Measurements from ENCODE around the gene KIAA0586. TPM values are rescaled to one million over a fixed set of nuclear protein-coding genes. Genes with fewer than 3 reads are reported as not detected.
A peak's percentile ranks its signal among the peaks of the same experiment; 100 is the strongest.

Gene KIAA0586
- total and polyA plus RNA-seq, 10 of the 15 experiments (the other 5 are each of a cell fraction or from before 2014, with no cell fraction given) = 7.1 to 27.6 (median 19.1) TPM

DNA sequence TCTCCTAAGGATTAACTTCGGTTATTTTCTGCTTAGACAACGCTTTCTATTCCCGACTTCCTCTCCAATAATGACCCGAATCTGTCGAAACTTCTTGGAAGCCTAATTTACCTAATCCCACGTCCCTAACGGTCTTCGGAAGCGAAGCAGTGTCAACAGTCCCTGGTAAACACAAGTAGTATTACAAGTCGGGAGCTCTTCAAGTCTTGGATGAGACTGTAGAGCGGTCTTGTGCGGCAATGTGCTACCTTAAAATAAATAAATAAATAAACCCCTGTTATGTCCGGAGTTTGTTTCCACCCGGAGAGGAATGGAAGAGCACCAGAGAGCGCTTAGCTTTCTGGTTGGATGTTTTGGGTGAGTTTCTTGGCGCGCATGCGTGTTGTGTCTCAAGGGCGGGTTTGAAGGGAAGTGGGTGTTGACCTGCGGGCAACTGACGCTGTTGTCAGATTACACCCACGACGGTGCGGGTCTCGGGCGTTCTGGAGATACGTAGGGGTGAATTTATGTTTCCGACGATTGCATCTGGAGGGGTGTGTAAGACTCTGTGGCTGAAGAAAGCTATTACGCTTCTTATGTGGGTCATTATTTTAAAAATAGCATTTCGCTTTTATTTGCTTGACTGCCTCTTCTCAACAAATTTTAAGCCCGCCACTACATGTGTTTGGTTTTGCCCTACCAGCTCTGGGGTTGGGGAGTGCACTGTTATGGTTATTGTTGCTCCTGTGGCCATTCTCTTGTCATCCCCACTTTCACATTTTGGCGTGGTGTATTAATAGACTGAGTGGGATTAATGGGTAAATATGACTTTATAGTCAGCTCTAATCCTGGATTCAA lies at the start of gene KIAA0586, which contains the start of gene TIMM9 (continued):
- TF ChIP-seq, protein P1, sequence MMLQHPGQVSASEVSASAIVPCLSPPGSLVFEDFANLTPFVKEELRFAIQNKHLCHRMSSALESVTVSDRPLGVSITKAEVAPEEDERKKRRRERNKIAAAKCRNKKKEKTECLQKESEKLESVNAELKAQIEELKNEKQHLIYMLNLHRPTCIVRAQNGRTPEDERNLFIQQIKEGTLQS (IDR thresholded peaks at IDR 0.05; ENCODE audit: borderline replicate concordance, extremely low read depth, low read depth, low read length) = no peak
- TF ChIP-seq GATAD2B (conservative IDR thresholded peaks at IDR 0.05; ENCODE audit: low read depth) (no peak; the same call in 1 of the 2 replicates), SMAD5 (IDR thresholded peaks at IDR 0.05; ENCODE audit: low read depth) (no peak), BMI1 (IDR thresholded peaks at IDR 0.05; ENCODE audit: borderline replicate concordance) (no peak), CREM (IDR thresholded peaks at IDR 0.05; ENCODE audit: low read depth) (peak; percentile 67), ZNF384 (IDR thresholded peaks at IDR 0.05; ENCODE audit: borderline replicate concordance, low read depth, low read length) (no peak), POLR2AphosphoS2 (IDR thresholded peaks at IDR 0.05; ENCODE audit: low read depth, low read length) (0 out of 2 replicates have a peak, but pooled peaks have one; percentile 51), PAX8 (IDR thresholded peaks at IDR 0.05) (peak; percentile 23), POLR2A (IDR thresholded peaks at IDR 0.05; ENCODE audit: low read depth, low read length) (peak; percentile 70), TAF1 (IDR thresholded peaks at IDR 0.05; ENCODE audit: borderline replicate concordance, low read depth, low read length) (peak; percentile 42; the same call in 1 of the 2 replicates), KDM1A (IDR thresholded peaks at IDR 0.05; ENCODE audit: borderline replicate concordance) (no peak), NFYB (IDR thresholded peaks at IDR 0.05; ENCODE audit: insufficient read depth, low read depth, low read length) (peak; percentile 85; the same call in 1 of the 2 replicates), STAT1 (conservative IDR thresholded peaks at IDR 0.05) (no peak), NRF1 (conservative IDR thresholded peaks at IDR 0.05; ENCODE audit: low read depth, low read length) (peak; percentile 78), LARP7 (IDR thresholded peaks at IDR 0.05) (peak; percentile 74; the same call in 1 of the 2 replicates), NR2F1 (conservative IDR thresholded peaks at IDR 0.05) (no peak), TCF7 (IDR thresholded peaks at IDR 0.05; ENCODE audit: borderline replicate concordance) (peak; percentile 74; the same call in 1 of the 2 replicates), KAT2A (conservative IDR thresholded peaks at IDR 0.05; ENCODE audit: control insufficient read depth, low read depth, low read length) (no peak), PML (IDR thresholded peaks at IDR 0.05; ENCODE audit: low read length) (peak; percentile 68; the same call in 1 of the 2 replicates), SREBF2 (IDR thresholded peaks at IDR 0.05; ENCODE audit: low read length) (no peak), YY1 (IDR thresholded peaks at IDR 0.05; ENCODE audit: low read depth, low read length) (peak; percentile 87), RBBP5 (conservative IDR thresholded peaks at IDR 0.05) (peak; percentile 93), SPI1 (IDR thresholded peaks at IDR 0.05; ENCODE audit: borderline replicate concordance, insufficient read depth, low read depth, low read length) (peak; percentile 78; the same call in 1 of the 2 replicates)
- TF ChIP-seq, protein P2, sequence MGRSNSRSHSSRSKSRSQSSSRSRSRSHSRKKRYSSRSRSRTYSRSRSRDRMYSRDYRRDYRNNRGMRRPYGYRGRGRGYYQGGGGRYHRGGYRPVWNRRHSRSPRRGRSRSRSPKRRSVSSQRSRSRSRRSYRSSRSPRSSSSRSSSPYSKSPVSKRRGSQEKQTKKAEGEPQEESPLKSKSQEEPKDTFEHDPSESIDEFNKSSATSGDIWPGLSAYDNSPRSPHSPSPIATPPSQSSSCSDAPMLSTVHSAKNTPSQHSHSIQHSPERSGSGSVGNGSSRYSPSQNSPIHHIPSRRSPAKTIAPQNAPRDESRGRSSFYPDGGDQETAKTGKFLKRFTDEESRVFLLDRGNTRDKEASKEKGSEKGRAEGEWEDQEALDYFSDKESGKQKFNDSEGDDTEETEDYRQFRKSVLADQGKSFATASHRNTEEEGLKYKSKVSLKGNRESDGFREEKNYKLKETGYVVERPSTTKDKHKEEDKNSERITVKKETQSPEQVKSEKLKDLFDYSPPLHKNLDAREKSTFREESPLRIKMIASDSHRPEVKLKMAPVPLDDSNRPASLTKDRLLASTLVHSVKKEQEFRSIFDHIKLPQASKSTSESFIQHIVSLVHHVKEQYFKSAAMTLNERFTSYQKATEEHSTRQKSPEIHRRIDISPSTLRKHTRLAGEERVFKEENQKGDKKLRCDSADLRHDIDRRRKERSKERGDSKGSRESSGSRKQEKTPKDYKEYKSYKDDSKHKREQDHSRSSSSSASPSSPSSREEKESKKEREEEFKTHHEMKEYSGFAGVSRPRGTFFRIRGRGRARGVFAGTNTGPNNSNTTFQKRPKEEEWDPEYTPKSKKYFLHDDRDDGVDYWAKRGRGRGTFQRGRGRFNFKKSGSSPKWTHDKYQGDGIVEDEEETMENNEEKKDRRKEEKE (IDR thresholded peaks at IDR 0.05) = peak; percentile 82
- TF ChIP-seq, protein P3, sequence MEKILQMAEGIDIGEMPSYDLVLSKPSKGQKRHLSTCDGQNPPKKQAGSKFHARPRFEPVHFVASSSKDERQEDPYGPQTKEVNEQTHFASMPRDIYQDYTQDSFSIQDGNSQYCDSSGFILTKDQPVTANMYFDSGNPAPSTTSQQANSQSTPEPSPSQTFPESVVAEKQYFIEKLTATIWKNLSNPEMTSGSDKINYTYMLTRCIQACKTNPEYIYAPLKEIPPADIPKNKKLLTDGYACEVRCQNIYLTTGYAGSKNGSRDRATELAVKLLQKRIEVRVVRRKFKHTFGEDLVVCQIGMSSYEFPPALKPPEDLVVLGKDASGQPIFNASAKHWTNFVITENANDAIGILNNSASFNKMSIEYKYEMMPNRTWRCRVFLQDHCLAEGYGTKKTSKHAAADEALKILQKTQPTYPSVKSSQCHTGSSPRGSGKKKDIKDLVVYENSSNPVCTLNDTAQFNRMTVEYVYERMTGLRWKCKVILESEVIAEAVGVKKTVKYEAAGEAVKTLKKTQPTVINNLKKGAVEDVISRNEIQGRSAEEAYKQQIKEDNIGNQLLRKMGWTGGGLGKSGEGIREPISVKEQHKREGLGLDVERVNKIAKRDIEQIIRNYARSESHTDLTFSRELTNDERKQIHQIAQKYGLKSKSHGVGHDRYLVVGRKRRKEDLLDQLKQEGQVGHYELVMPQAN (conservative IDR thresholded peaks at IDR 0.05) = peak; percentile 16
- TF ChIP-seq, protein P4, sequence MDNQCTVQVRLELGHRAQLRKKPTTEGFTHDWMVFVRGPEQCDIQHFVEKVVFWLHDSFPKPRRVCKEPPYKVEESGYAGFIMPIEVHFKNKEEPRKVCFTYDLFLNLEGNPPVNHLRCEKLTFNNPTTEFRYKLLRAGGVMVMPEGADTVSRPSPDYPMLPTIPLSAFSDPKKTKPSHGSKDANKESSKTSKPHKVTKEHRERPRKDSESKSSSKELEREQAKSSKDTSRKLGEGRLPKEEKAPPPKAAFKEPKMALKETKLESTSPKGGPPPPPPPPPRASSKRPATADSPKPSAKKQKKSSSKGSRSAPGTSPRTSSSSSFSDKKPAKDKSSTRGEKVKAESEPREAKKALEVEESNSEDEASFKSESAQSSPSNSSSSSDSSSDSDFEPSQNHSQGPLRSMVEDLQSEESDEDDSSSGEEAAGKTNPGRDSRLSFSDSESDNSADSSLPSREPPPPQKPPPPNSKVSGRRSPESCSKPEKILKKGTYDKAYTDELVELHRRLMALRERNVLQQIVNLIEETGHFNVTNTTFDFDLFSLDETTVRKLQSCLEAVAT (IDR thresholded peaks at IDR 0.05) = peak; percentile 63

Data from GM12878 (cell line).